ENCODE results near the gene SIRT1.
A peak's percentile ranks its signal among the peaks of the same experiment; 100 is the strongest.
"Not testable (repeated sequence)": the region's sequence is repeated elsewhere in the genome, so short reads cannot be mapped to it uniquely, and the experiment has no call there.

The SIRT1 gene

GRCh38 chr10:67884313-67884841, at the start of gene SIRT1:
Gene SIRT1, plus strand, starts transcription at chr10:67884656. Its CDS starts 66 bp downstream, at chr10:67884722.
- peak; percentile 93 for DNase-seq (ENCODE audit: low spot score)

- DNase-seq (ENCODE audit: low spot score), result not testable (repeated sequence)
Measured at GRCh38 chr10:67835541-67836394, 48.7 kb upstream of the SIRT1 start.

GRCh38 chr10:67836488-67836887, 48.0 kb upstream of the SIRT1 start:
- no peak for DNase-seq (ENCODE audit: low spot score)

GRCh38 chr10:67836972-67837371, 47.5 kb upstream of the SIRT1 start:
- no peak for DNase-seq (ENCODE audit: low spot score)

GRCh38 chr10:67837541-67838314, 46.7 kb upstream of the SIRT1 start, which contains the start of gene DNAJC12:
Gene DNAJC12, minus strand, starts transcription at chr10:67838188. Its CDS starts 177 bp downstream, at chr10:67838011.
- DNase-seq (ENCODE audit: low spot score), result peak; percentile 92

- DNase-seq (ENCODE audit: low spot score), result not testable (repeated sequence)
Measured at GRCh38 chr10:67839511-67839910, 44.9 kb upstream of the SIRT1 start.

GRCh38 chr10:67839951-67840350, 44.5 kb upstream of the SIRT1 start:
- no peak for DNase-seq (ENCODE audit: low spot score)

- no peak for DNase-seq (ENCODE audit: low spot score)
Measured at GRCh38 chr10:67841737-67842136, 42.7 kb upstream of the SIRT1 start.

- DNase-seq (ENCODE audit: low spot score), result no peak
Measured at GRCh38 chr10:67843284-67843683, 41.2 kb upstream of the SIRT1 start.

GRCh38 chr10:67849331-67850011, 35.0 kb upstream of the SIRT1 start:
- peak; percentile 95 for DNase-seq (ENCODE audit: low spot score)

GRCh38 chr10:67851186-67851585, 33.3 kb upstream of the SIRT1 start:
- no peak for DNase-seq (ENCODE audit: low spot score)

- DNase-seq (ENCODE audit: low spot score), result no peak
Measured at GRCh38 chr10:67852761-67853160, 31.7 kb upstream of the SIRT1 start.

GRCh38 chr10:67853512-67853911, 30.9 kb upstream of the SIRT1 start:
- DNase-seq (ENCODE audit: low spot score), result no peak

- DNase-seq (ENCODE audit: low spot score), result no peak
Measured at GRCh38 chr10:67858971-67859370, 25.5 kb upstream of the SIRT1 start.

- no peak for DNase-seq (ENCODE audit: low spot score)
Measured at GRCh38 chr10:67861750-67862432, 22.6 kb upstream of the SIRT1 start.

GRCh38 chr10:67863094-67863493, 21.4 kb upstream of the SIRT1 start:
- DNase-seq (ENCODE audit: low spot score), result no peak

GRCh38 chr10:67864607-67865371, 19.7 kb upstream of the SIRT1 start:
- peak; percentile 35 for DNase-seq (ENCODE audit: low spot score)

GRCh38 chr10:67868132-67868531, 16.3 kb upstream of the SIRT1 start:
- DNase-seq (ENCODE audit: low spot score), result no peak

GRCh38 chr10:67869996-67870395, 14.5 kb upstream of the SIRT1 start:
- no peak for DNase-seq (ENCODE audit: low spot score)

GRCh38 chr10:67875340-67876238, 8.9 kb upstream of the SIRT1 start:
- DNase-seq (ENCODE audit: low spot score), result no peak
